ENCODE measurements around the gene PIGQ. TPM values are rescaled to one million over a fixed set of nuclear protein-coding genes. Genes with fewer than 3 reads are reported as not detected.

The PIGQ gene
- total and polyA plus RNA-seq, 2 of the 8 experiments (the other 6 are each of a cell fraction or from before 2014, with no cell fraction given), result 36.0 to 49.2 TPM

- Histone ChIP-seq H2BK15ac (ENCODE audit: low read length) (no peak overlapping the region), H3K4me2 (ENCODE audit: insufficient read depth in 1 of 2, low read depth in 2 of 2, low read length in 2 of 2) (no peak overlapping the region), H2BK12ac (ENCODE audit: low read depth, low read length) (no peak overlapping the region), H3K23me2 (ENCODE audit: low read depth, low read length) (no peaks in the 10 kb centered on the region), H3K79me1 (ENCODE audit: low read depth, low read length) (peaks cover 3% of the 10 kb centered on the region), H4K5ac (ENCODE audit: insufficient read length, low read depth, low read length) (peak overlapping the region; percentile 9), H4K91ac (replicated peaks; ENCODE audit: insufficient read length, low read length) (no peak overlapping the region), H3K79me2 (ENCODE audit: control insufficient read depth in 1 of 2, insufficient read depth in 2 of 2, low read length in 2 of 2) (peaks cover 0 to under 1% of the 10 kb centered on the region in 2 experiments; a peak in 1 of 4 replicates), H3K4me3 (ENCODE audit: extremely low read depth in 1 of 4, insufficient read depth in 2 of 4, low read depth in 3 of 4, low read length in 4 of 4) (no peak overlapping the region), H2AK5ac (ENCODE audit: low read depth, low read length) (0 out of 2 replicates have a peak overlapping the region, but pooled peaks have one; percentile 39), H3K36me3 (ENCODE audit: control insufficient read depth in 2 of 4, insufficient read depth in 4 of 4, low read length in 3 of 4) (no peaks in the 10 kb centered on the region; a peak in 1 of 8 replicates), H4K20me1 (replicated peaks in 1 of 2; ENCODE audit: control insufficient read depth in 1 of 2, insufficient read depth in 2 of 2, low read length in 2 of 2) (peaks cover 0 to 7% of the 10 kb centered on the region in 2 experiments), H2BK20ac (ENCODE audit: low read length) (no peak overlapping the region), H2BK5ac (ENCODE audit: low read depth, low read length) (no peak overlapping the region), H4K8ac (ENCODE audit: extremely low read depth, insufficient read depth, low read length) (peak overlapping the region; percentile 92), H3K4me1 (replicated peaks in 1 of 4; ENCODE audit: control insufficient read depth in 3 of 4, insufficient read depth in 4 of 4, low read length in 3 of 4) (no peaks in the 10 kb centered on the region; a peak in 1 of 7 replicates), H3K4ac (replicated peaks; ENCODE audit: insufficient read length, low read depth, low read length) (no peak overlapping the region), H3K56ac (replicated peaks; ENCODE audit: insufficient read length, low read depth, low read length) (no peak overlapping the region), H3K23ac (ENCODE audit: insufficient read length) (no peak overlapping the region), H3K14ac (ENCODE audit: insufficient read length) (no peak overlapping the region), H3K9ac (replicated peaks in 1 of 4; ENCODE audit: extremely low read depth in 1 of 4, low read depth in 3 of 4, low read length in 3 of 4) (peak overlapping the region in 1 of 4 experiments; percentile 18; a peak in 2 of 7 replicates), H3K18ac (ENCODE audit: extremely low read depth, low read length) (no peak overlapping the region; the same call in 1 of the 2 replicates), H3K27ac (ENCODE audit: low read depth, low read length) (no peak overlapping the region), H2BK120ac (replicated peaks; ENCODE audit: low read depth, low read length) (no peak overlapping the region), H3K27me3 (replicated peaks in 1 of 4; ENCODE audit: control insufficient read depth in 3 of 4, extremely low read depth in 1 of 4, insufficient read depth in 3 of 4, low read length in 3 of 4) (no peaks in the 10 kb centered on the region), H2AFZ (ENCODE audit: low read length) (no peak overlapping the region), H3K9me3 (ENCODE audit: insufficient read depth in 2 of 2, low read depth in 1 of 2, low read length in 1 of 2) (no peaks in the 10 kb centered on the region; a peak in 1 of 4 replicates)
- ChIA-PET POLR2A (ENCODE audit: partially characterized antibody) (interaction anchor here (0.6 to 1.4 kb wide), 6 partner anchors 10 to 86 kb away, joined by 3 to 4 read pairs (median 3); no protein-coding TSS in a partner anchor), CTCF (ENCODE audit: partially characterized antibody) (interaction anchor here (0.6 to 5.2 kb wide), 16 partner anchors 10 to 185 kb away, joined by 3 to 29 read pairs (median 3); partner anchors contain the start of genes RAB11FIP3, RAB40C and RHOT2)
- WGBS, 2 experiments (ENCODE audit: extremely low coverage in 1 of 2, insufficient coverage in 1 of 2, insufficient read length in 1 of 2, insufficient replicate concordance in 2 of 2, low coverage in 1 of 2, low lambda C conversion rate in 2 of 2, missing lambda C conversion rate in 1 of 2), result 66% methylated on average over 24 of the region's 28 CpGs; no CpG with 5 or more reads in 1 of the 2 experiments
- peak in 1 of 2 experiments; percentile 91 for DNase-seq (ENCODE audit: low read depth in 1 of 2, low spot score in 2 of 2)
- FAIRE-seq, result no peak
- TF ChIP-seq, protein P1, sequence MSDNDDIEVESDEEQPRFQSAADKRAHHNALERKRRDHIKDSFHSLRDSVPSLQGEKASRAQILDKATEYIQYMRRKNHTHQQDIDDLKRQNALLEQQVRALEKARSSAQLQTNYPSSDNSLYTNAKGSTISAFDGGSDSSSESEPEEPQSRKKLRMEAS (IDR thresholded peaks at IDR 0.05), result 0 out of 2 replicates have a peak, but pooled peaks have one; percentile 9
- TF ChIP-seq CTCF (IDR thresholded peaks at IDR 0.05; ENCODE audit: control extremely low read depth in 1 of 3, insufficient read depth in 1 of 3, low read depth in 1 of 3, low read length in 3 of 3) (peak; percentile 91 to 97 (median 92)), POLR2A (IDR thresholded peaks at IDR 0.05; ENCODE audit: control extremely low read depth in 1 of 2, low read depth in 2 of 2, low read length in 2 of 2) (no peak), CREB1 (IDR thresholded peaks at IDR 0.05) (0 out of 2 replicates have a peak, but pooled peaks have one; percentile 9), EGR1 (IDR thresholded peaks at IDR 0.05; ENCODE audit: borderline replicate concordance, low read depth, low read length) (peak; percentile 77; the same call in 1 of the 2 replicates), GABPA (IDR thresholded peaks at IDR 0.05; ENCODE audit: borderline replicate concordance, insufficient read depth, low read length) (peak; percentile 82; the same call in 1 of the 2 replicates), RBBP5 (IDR thresholded peaks at IDR 0.05; ENCODE audit: borderline replicate concordance, low read depth, low read length) (no peak)
Observed at GRCh38 chr16:610513-611381, 41.0 kb downstream of the PIGQ start.

All from H1 (cell line).